Endometrial microvascular endothelial cells (primary cell): ENCODE results near the gene COPS4. TPM values are rescaled to one million over a fixed set of nuclear protein-coding genes. Genes with fewer than 3 reads are reported as not detected.
"Not testable (repeated sequence)": the region's sequence is repeated elsewhere in the genome, so short reads cannot be mapped to it uniquely, and the experiment has no call there.

ENCODE experiments used
- in situ Hi-C: cut with HindIII; loops from 2 replicates; pipeline ENCODE4 v1.10.0; 2017; ENCODE audit warnings: low sequenced_read_pairs, low pct_unique_long_range_greater_than_20kb; ENCODE audit errors: inconsistent ontology term
- total RNA-seq: library from RNA; depleted of rRNA; stranded (reverse); fragments of >200 nt; gene quantifications from one replicate; pipeline ENCODE4 v1.2.3, GENCODE V29; 2015; ENCODE audit errors: inconsistent ontology term

COPS4 gene
- 71.5 TPM for total RNA-seq

GRCh38 chr4:83034630-83035494, at the start of gene COPS4:
COPS4 (plus strand) TSS chr4:83035183; CDS start chr4:83035225, 42 bp downstream.
- in situ Hi-C loops = loop anchor here (25.0 kb wide), 1 partner anchor 252 kb away; the partner anchor contains the start of gene COQ2

DNA sequence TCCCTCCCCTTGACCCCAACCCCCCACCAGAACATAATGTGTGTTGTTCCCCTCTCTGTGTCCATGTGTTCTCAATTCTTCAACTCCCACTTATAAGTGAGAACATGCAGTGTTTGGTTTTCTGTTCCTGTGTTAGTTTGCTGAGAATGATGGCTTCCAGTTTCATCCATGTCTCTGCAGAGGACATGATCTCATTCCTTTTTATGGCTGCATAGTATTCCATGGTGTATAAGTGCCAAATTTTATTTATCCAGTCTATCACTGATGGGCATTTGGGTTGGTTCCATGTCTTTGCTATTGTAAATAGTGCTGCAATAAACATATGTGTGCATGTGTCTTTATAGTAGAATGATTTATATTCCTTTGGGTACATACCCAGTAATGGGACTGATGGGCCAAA, 47.5 kb upstream of the COPS4 start:
- in situ Hi-C loops = not testable (repeated sequence)

DNA sequence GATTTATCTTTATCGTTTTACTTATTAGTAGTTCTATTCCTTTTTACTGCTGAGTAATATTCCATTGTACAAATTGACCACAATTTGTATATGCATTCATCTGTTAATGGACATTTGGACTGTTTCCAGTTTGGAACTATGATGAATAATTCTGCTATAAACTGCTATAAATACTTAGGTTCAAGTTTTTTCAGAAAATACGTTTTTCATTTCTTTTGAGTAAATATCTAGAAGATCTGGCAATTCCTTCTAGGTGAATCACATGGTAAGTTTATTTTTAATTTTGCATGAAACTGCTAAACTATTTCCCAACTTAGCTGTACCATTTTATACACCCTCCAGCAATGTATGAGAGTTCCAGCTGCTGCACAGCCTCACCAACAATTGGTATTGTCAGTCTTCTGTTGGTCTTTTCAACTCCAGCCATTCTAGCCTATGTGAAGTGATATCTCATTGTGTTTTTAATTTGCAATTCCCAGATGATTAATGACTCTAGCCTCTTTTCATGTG, 46.6 kb upstream of the COPS4 start:
- in situ Hi-C loops = no loop called here

- in situ Hi-C loops = no loop called here
These were observed 45.2 kb upstream of the COPS4 start for GRCh38 chr4:82989575-82990429.

GRCh38 chr4:82994834-82995233, 40.1 kb upstream of the COPS4 start:
- in situ Hi-C loops = no loop called here

GRCh38 chr4:82998898-82999297, 36.1 kb upstream of the COPS4 start:
- in situ Hi-C loops = no loop called here

DNA sequence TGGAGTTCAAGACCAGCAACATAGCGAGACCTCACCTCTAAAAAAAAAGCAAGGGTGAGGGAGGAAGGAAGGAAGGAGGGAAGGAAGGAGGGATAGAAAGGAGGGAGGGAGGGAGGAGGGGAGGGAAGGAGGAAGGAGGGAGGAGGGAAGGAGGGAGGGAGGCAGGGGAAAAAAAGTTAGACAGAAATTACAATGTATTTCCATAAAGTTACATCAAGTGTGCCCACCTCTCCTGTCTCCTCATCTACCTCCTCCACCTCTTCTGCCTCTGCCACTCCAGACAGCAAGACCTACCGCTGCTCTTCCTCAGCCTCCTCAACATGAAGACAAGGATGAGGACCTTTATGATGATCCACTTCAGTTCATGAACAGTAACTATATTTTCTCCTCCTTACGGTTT, 32.7 kb upstream of the COPS4 start:
- in situ Hi-C loops = no loop called here

DNA sequence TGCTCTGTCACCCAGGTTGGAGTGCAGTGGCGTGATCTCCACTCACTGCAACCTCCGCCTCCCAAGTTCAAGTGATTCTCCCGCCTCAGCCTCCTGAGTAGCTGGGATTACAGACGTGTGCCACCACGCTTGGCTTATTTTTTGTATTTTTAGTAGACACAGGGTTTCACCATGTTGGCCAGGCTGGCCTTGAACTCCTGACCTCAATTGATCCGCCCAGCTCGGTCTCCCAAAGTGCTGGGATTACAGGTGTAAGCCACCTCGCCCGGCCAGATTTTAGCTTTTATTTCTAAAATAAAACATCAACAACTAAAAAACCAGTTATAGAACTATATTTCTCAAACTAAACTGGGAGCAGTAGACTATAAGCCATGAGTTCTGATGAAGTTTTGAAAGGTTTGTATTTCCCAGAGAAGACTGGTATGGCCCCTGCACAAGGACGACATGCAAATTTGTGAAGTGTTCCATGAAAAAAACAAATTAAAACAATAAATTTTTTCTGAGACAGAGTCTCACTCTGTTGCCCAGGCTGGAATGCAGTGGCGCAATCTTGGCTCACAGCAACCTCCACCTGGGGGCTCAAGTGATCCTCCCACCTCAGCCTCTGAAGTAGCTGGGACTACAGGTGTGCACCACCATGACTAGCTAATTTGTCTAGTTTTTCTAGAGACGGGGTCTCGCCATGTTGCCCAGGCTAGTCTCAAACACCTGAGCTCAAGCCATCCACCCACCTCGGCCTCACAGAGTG, 31.8 kb upstream of the COPS4 start:
- in situ Hi-C loops = not testable (repeated sequence)

DNA sequence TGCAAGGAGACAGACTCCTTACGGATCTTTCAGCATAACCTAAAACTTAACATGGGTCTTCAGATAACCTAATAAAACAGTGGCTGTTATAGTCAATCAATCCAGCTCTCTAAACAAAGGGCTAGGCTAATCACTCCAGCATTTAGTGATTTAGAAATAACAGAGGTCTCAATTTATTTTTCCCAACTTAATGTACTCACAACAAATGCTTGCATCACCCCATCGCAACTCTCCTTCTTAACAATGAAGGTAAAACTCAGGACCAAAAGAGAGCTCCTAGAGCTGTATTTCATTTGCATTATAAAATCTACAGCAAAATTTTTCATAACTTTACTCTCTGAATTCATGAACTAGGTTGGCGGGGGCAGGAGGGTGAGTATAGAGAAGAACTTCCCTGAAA, 25.5 kb upstream of the COPS4 start:
- in situ Hi-C loops = no loop called here

GRCh38 chr4:83010111-83010521, 24.9 kb upstream of the COPS4 start:
- in situ Hi-C loops = no loop called here

GRCh38 chr4:83010522-83011318, 24.3 kb upstream of the COPS4 start, which contains the start of gene LIN54:
LIN54 (minus strand) TSS chr4:83010823; CDS start chr4:82984844, 25,979 bp downstream.
- in situ Hi-C loops = no loop called here

- in situ Hi-C loops = no loop called here
These were observed 23.2 kb upstream of the COPS4 start for GRCh38 chr4:83011689-83012199.

DNA sequence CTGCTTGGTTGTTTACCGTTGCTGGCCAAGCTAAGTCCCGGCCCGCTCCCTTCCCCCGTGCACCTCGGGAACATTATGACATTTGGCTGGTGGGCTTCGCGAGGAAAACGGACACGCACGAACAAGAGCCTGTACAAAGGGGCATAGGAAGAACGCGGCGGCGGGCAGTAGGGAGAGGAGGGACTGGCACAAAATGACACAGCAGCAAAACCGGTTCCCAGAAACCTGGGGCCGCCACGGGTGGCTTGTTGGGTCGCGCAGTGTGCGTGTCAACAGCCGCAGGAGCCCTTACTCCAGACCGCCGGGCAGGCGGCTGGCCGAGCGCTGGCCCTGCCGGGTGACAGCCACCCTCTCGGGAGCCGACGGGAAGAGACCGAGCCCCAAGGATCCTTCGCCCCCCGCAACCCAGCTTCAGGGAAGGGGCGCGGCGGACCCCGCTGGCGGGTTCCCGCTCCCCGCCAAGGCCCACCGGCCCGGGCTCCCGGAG, 22.7 kb upstream of the COPS4 start:
- in situ Hi-C loops = no loop called here

DNA sequence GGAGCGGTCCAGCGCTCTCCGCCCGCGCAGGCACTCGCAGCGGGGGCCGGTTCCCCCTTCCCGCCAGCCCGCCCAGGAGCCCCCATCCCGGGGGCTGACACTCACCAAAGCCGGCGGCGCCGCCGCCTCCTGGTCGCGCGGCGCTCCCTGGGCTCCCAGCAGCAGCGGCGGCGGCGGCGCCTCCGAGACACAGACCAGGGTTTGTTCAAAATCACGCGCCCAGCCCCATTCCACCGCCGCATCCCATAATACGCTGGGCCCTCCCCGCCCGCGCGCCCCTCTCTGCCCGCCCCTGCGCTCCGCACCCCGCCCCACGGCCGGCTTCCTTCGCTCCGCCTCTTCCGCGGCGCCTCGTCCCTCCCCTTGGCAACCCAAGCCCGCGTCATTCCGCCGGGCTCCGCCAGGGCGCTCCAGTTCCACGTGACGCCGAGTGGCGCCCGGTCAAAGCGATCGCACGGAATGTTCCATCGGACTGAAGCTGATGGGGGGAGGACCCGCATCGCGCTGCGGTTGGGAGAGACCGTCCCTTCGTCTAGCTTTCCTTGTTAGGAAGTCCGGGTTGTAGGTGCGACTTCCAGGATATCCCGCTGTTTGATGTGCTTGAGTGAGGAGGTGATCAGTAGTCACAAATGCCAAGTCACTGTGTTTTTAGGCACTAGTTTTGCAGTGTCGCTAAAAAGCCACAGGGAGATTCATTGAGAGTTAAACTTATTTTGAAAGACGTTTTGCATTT, 22.1 kb upstream of the COPS4 start:
- in situ Hi-C loops = no loop called here

- in situ Hi-C loops = no loop called here
These were observed 21.5 kb upstream of the COPS4 start for GRCh38 chr4:83013420-83013867.

DNA sequence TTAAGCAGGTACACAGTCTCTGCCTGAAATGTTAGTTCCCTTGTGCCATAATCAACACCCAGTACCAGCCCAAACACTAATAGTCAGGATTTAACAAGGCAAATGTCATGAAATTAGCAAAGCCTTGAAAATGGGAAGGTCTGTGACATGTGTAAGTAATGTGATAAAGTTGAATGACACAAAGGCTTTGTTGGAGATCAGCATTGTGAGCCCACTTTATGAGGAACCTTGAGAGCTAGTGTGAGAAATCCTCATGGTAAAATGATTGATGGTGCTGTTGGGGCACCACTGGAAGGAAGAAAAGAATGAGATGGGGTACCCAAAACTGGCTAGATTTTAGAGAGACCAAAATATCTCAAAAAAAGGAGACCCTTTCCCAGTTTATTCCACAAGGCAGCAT, 21.1 kb upstream of the COPS4 start:
- in situ Hi-C loops = no loop called here
